CD4-positive, alpha-beta memory T cell (primary cell): Measurements from ENCODE around the gene FAM174C. TPM values are rescaled to one million over a fixed set of nuclear protein-coding genes. Genes with fewer than 3 reads are reported as not detected.

Source experiments
- CTCF ChIA-PET: fragments of 350-600 bp; sonication (Branson Sonifier 250); formaldehyde crosslinking; loops from one replicate; lab custom pipeline; 2021; ENCODE audit warnings: inconsistent platforms; ENCODE audit not compliant: partially characterized antibody; lab: Charles Lee
- POLR2A ChIA-PET: fragments of 350-600 bp; sonication (Branson Sonifier 250); formaldehyde crosslinking; loops from one replicate; lab custom pipeline; 2021; ENCODE audit not compliant: partially characterized antibody; lab: Charles Lee
- DNase-seq, 5 donors: peaks; one replicate each; pipeline versions ENCODE4 v3.0.0 to v3.0.0-alpha.2; 2020 to 2022; ENCODE audit warnings: mixed read lengths in 1 of 5
- H3K27ac ChIP-seq: one replicate; pipeline ENCODE4 v1.7.0; 2013; ENCODE audit warnings: low read depth, low read length
- H3K27me3 ChIP-seq: 2 replicates; pipeline ENCODE4 v1.7.0; 2013; ENCODE audit warnings: mild to moderate bottlenecking, low read length, moderate library complexity; ENCODE audit not compliant: insufficient read depth
- H3K36me3 ChIP-seq: 2 replicates; pipeline ENCODE4 v1.7.0; 2013; ENCODE audit warnings: mild to moderate bottlenecking, low read length, moderate library complexity; ENCODE audit not compliant: insufficient read depth
- H3K4me1 ChIP-seq: 2 replicates; pipeline ENCODE4 v1.7.0; 2013; ENCODE audit warnings: mild to moderate bottlenecking, low read length, moderate library complexity; ENCODE audit not compliant: insufficient read depth
- H3K4me3 ChIP-seq, 2 donors: one replicate each; pipeline ENCODE4 v1.7.0; 2013; ENCODE audit warnings: low read length in 2 of 2, mild to moderate bottlenecking in 1 of 2
- H3K9me3 ChIP-seq, 2 donors: one replicate each; pipeline ENCODE4 v1.7.0; 2013; ENCODE audit warnings: low read length in 2 of 2, control low read depth in 1 of 2; ENCODE audit not compliant: control insufficient read depth in 1 of 2
- H3K27ac Mint-ChIP-seq, 7 donors: one replicate each; pipeline ENCODE4 v1.8.0; 2020 to 2021; ENCODE audit warnings: mixed read lengths in 7 of 7, mild to moderate bottlenecking in 6 of 7, inconsistent platforms in 3 of 7, moderate library complexity in 3 of 7
- H3K27me3 Mint-ChIP-seq, 2 donors: one replicate each; pipeline ENCODE4 v1.8.0; 2020 to 2021; ENCODE audit warnings: mixed read lengths in 2 of 2
- H3K36me3 Mint-ChIP-seq, 2 donors: one replicate each; pipeline ENCODE4 v1.8.0; 2020 to 2021; ENCODE audit warnings: mixed read lengths in 2 of 2, inconsistent platforms in 1 of 2, mild to moderate bottlenecking in 1 of 2
- H3K4me1 Mint-ChIP-seq, 4 donors: one replicate each; pipeline ENCODE4 v1.8.0; 2020 to 2021; ENCODE audit warnings: mixed read lengths in 4 of 4, mild to moderate bottlenecking in 1 of 4
- H3K4me3 Mint-ChIP-seq, 8 donors: one replicate each; pipeline ENCODE4 v1.8.0; 2020 to 2021; ENCODE audit warnings: mixed read lengths in 8 of 8, mild to moderate bottlenecking in 7 of 8, moderate library complexity in 6 of 8, inconsistent platforms in 3 of 8
- H3K9me3 Mint-ChIP-seq, 8 donors: one replicate each; pipeline ENCODE4 v1.8.0; 2020 to 2021; ENCODE audit warnings: mixed read lengths in 8 of 8, mild to moderate bottlenecking in 5 of 8, inconsistent platforms in 3 of 8, moderate library complexity in 1 of 8
- intact Hi-C: fragments of 100-400 bp; cut with micrococcal nuclease; formaldehyde crosslinking; loops from one replicate; pipeline ENCODE4 v1.15.1; 2023
- polyA plus RNA-seq, 2 donors: library from polyadenylated mRNA; unstranded; fragments of 300-500 nt; fragmentation: Illumina TruSeq; gene quantifications; one replicate each; pipeline ENCODE4 v1.2.3, GENCODE V29; 2021
- total RNA-seq, 2 experiments: library from RNA; stranded (reverse); gene quantifications; one replicate each; pipeline ENCODE4 v1.2.3, GENCODE V29; 2021

Gene FAM174C
- total and polyA plus RNA-seq, 4 experiments from 2014 or later: 50.5 to 114 (median 55.7) TPM

DNA sequence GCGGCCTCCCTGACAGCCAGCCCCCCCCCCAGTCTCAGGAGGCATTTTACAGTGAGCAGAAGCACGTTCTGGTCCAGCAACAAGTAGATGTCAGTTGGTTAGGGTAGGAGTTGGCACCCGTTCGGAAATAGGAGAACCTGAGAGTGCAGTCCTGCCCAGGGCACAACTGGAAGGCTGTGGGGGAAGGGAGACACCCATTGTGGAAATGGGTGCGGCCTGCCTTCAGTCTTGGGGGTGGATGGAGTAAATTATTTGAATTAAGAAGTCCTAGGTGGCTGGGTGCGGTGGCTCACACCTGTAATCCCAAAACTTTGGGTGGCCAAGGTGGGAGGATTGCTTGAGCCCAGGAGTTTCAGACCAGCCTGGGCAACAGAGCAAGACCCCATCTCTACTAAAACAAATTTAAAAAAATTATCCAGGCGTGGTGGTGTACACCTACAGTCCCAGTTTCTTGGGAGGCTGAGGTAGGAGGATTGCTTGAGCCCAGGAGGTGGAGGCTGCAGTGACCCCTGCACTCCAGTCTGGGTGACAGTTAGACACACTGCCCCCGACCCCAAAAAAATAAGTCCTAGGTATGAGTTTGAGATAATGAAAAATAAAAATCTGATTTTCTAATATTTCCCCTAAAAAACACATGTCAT lies 5.0 kb upstream of the FAM174C start:
- Histone ChIP-seq H3K27ac (peak overlapping the region; percentile 77), H3K27me3 (no peaks in the 10 kb centered on the region), H3K36me3 (peaks cover 47% of the 10 kb centered on the region), H3K9me3 (no peaks in the 10 kb centered on the region), H3K4me3 (peak overlapping the region; percentile 90 to 100), H3K4me1 (peaks cover 81% of the 10 kb centered on the region)
- no peak for DNase-seq
- peak overlapping the region; percentile 91 to 97 (median 93) for H3K27ac Mint-ChIP-seq
- H3K27me3 Mint-ChIP-seq: no peaks in the 10 kb centered on the region
- ChIA-PET CTCF (no interaction called here), POLR2A (interaction anchor here (1.1 to 6.7 kb wide), 8 partner anchors 14 to 367 kb away, joined by 4 to 397 read pairs (median 24); partner anchors contain the start of gene ABCA7)
- H3K4me1 Mint-ChIP-seq: peaks cover 33 to 73% (median 56%) of the 10 kb centered on the region in 4 donors
- intact Hi-C loops: no loop called here
- peaks cover 0 to 21% (median 0%) of the 10 kb centered on the region in 8 donors for H3K9me3 Mint-ChIP-seq
- H3K4me3 Mint-ChIP-seq: peak overlapping the region; percentile 89 to 93 (median 91)
- H3K36me3 Mint-ChIP-seq: peaks cover 31 to 45% of the 10 kb centered on the region in 2 donors

GRCh38 chr19:1270854-1271527 lies 4.3 kb upstream of the FAM174C start:
- peak in 1 of 5 donors; percentile 43 for DNase-seq
- POLR2A ChIA-PET: interaction anchor here (1.7 to 5.7 kb wide), 4 partner anchors 10 to 29 kb away, joined by 5 to 74 read pairs (median 38); partner anchors contain the start of gene ATP5F1D
- peaks cover 0 to 21% (median 0%) of the 10 kb centered on the region in 8 donors for H3K9me3 Mint-ChIP-seq

DNA sequence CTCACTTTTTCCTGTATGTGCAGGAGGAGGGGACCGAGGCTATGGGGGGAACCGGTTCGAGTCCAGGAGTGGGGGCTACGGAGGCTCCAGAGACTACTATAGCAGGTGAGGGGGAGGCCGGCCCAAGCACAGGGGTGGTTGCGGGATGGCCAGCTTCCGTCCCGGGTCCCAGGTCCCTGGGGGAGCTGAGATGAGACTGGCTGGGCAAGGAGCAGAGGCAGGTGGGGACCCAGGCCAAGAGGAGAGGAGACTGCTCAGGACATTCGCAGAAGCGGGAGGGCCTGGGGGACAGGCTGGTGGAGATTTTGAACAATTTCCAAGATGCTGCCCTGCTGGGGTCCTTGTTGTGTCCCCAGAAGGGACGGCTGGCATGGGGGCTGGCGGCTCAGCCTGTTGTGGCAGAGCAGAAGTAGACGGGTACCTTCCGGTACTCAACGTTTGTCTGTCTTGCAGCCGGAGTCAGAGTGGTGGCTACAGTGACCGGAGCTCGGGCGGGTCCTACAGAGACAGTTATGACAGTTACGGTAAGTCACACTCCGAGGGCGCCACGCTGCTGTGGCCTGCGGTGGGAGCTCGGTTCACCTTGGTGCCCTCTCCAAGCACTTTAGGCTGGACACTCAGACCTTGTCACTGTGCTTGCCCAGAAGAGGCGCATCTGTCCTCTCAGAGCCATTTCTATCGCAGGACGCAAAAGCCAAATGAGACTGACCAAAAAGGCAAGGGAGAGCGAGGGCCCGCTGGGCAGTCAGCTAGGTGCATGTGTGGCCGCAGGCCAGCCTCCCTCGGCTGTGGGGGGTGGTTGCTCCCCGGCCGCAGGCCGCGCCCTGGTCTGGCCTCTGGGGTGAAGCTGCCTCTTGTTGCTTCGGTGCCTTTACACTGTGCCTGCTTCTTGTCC lies 3.6 kb upstream of the FAM174C start:
- Histone ChIP-seq H3K9me3 (no peaks in the 10 kb centered on the region), H3K4me1 (peaks cover 83% of the 10 kb centered on the region), H3K27me3 (no peaks in the 10 kb centered on the region), H3K36me3 (peaks cover 47% of the 10 kb centered on the region), H3K4me3 (peak overlapping the region in 1 of 2 donors; percentile 100), H3K27ac (peak overlapping the region; percentile 77)
- peak overlapping the region; percentile 89 to 93 (median 91) for H3K4me3 Mint-ChIP-seq
- peaks cover 37 to 72% (median 55%) of the 10 kb centered on the region in 4 donors for H3K4me1 Mint-ChIP-seq
- H3K27me3 Mint-ChIP-seq: no peaks in the 10 kb centered on the region
- no peak for DNase-seq
- peaks cover 0 to 25% (median 0%) of the 10 kb centered on the region in 8 donors for H3K9me3 Mint-ChIP-seq
- peak overlapping the region; percentile 89 to 97 (median 93) for H3K27ac Mint-ChIP-seq
- intact Hi-C loops: no loop called here
- ChIA-PET POLR2A (interaction anchor here (0.9 to 5.7 kb wide), 7 partner anchors 11 to 595 kb away, joined by 3 to 74 read pairs (median 5); partner anchors contain the start of gene ATP5F1D), CTCF (interaction anchor here (3.9 kb wide), 1 partner anchor 28 kb away, joined by 31 read pairs; no protein-coding TSS in a partner anchor)
- peaks cover 32 to 50% of the 10 kb centered on the region in 2 donors for H3K36me3 Mint-ChIP-seq

More at GRCh38 chr19:1270854-1271527, 4.3 kb upstream of the FAM174C start:
- Mint-ChIP-seq H3K27me3 (no peaks in the 10 kb centered on the region), H3K36me3 (peaks cover 31 to 47% of the 10 kb centered on the region in 2 donors), H3K4me1 (peaks cover 33 to 69% (median 52%) of the 10 kb centered on the region in 4 donors), H3K27ac (peak overlapping the region; percentile 91 to 97 (median 93)), H3K4me3 (peak overlapping the region; percentile 89 to 93 (median 91))
- Histone ChIP-seq H3K4me3 (peak overlapping the region; percentile 90 to 100), H3K27me3 (no peaks in the 10 kb centered on the region), H3K4me1 (peaks cover 79% of the 10 kb centered on the region), H3K36me3 (peaks cover 47% of the 10 kb centered on the region), H3K27ac (peak overlapping the region; percentile 77), H3K9me3 (no peaks in the 10 kb centered on the region)
- intact Hi-C loops: no loop called here
- CTCF ChIA-PET: interaction anchor here (3.9 kb wide), 1 partner anchor 27 kb away, joined by 31 read pairs; no protein-coding TSS in a partner anchor

- Mint-ChIP-seq H3K36me3 (peaks cover 35 to 53% of the 10 kb centered on the region in 2 donors), H3K9me3 (peaks cover 0 to 26% (median 0%) of the 10 kb centered on the region in 8 donors), H3K4me1 (peaks cover 35 to 70% (median 53%) of the 10 kb centered on the region in 4 donors), H3K4me3 (peak overlapping the region; percentile 52 to 91 (median 63)), H3K27me3 (no peaks in the 10 kb centered on the region), H3K27ac (peak overlapping the region; percentile 64 to 95 (median 86))
- Histone ChIP-seq H3K27me3 (no peaks in the 10 kb centered on the region), H3K36me3 (peaks cover 47% of the 10 kb centered on the region), H3K4me1 (peaks cover 81% of the 10 kb centered on the region), H3K4me3 (no peak overlapping the region), H3K9me3 (no peaks in the 10 kb centered on the region), H3K27ac (no peak overlapping the region)
- intact Hi-C loops: no loop called here
- no peak for DNase-seq
- ChIA-PET CTCF (interaction anchor here (3.9 kb wide), 1 partner anchor 29 kb away, joined by 31 read pairs; no protein-coding TSS in a partner anchor), POLR2A (interaction anchor here (0.6 to 5.7 kb wide), 11 partner anchors 12 to 594 kb away, joined by 3 to 74 read pairs (median 4); partner anchors contain the start of genes ATP5F1D and CNN2)
Measured at GRCh38 chr19:1272423-1273262, 2.7 kb upstream of the FAM174C start.

- Mint-ChIP-seq H3K36me3 (peaks cover 35 to 58% of the 10 kb centered on the region in 2 donors), H3K4me3 (peak overlapping the region; percentile 51 to 74 (median 64)), H3K4me1 (peaks cover 35 to 68% (median 48%) of the 10 kb centered on the region in 4 donors), H3K9me3 (peaks cover 0 to 26% (median 0%) of the 10 kb centered on the region in 8 donors), H3K27me3 (no peaks in the 10 kb centered on the region), H3K27ac (peak overlapping the region; percentile 77 to 95 (median 87))
- H3K4me1 ChIP-seq: peaks cover 73% of the 10 kb centered on the region
- H3K27me3 ChIP-seq: no peaks in the 10 kb centered on the region
- ChIA-PET POLR2A (interaction anchor here (0.6 to 5.7 kb wide), 9 partner anchors 8 to 375 kb away, joined by 3 to 74 read pairs (median 5); partner anchors contain the start of genes ATP5F1D and CNN2), CTCF (interaction anchor here (1.1 to 3.9 kb wide), 2 partner anchors 21 to 29 kb away, joined by 3 to 31 read pairs; no protein-coding TSS in a partner anchor)
- intact Hi-C loops: no loop called here
- no peak for DNase-seq
- H3K9me3 ChIP-seq: no peaks in the 10 kb centered on the region
- H3K4me3 ChIP-seq: no peak overlapping the region
- peak overlapping the region; percentile 93 for H3K27ac ChIP-seq
- H3K36me3 ChIP-seq: peaks cover 47% of the 10 kb centered on the region
Measured at GRCh38 chr19:1273263-1274041, 1.9 kb upstream of the FAM174C start.
